Coronary artery (tissue), 2 donors: ENCODE data around the gene CYP8B1.

Experiments used
- DNase-seq: peaks from one replicate; pipeline ENCODE4 v3.0.0-alpha.2; 2017; ENCODE audit warnings: low spot score
- H3K27ac ChIP-seq, 2 donors: fragments of 200-600 bp; sonication (generic); one replicate each; pipeline ENCODE4 v1.5.1; 2016 to 2019
- H3K4me3 ChIP-seq: fragments of 200-600 bp; sonication (generic); 2 replicates; pipeline ENCODE4 v1.5.1; 2016; ENCODE audit warnings: mild to moderate bottlenecking, moderate library complexity
- CTCF ChIP-seq: fragments of 200-600 bp; sonication (generic); IDR thresholded peaks from one replicate; pipeline ENCODE4 v1.5.1; 2019; ENCODE audit warnings: antibody characterized with exemption

The CYP8B1 gene

DNA sequence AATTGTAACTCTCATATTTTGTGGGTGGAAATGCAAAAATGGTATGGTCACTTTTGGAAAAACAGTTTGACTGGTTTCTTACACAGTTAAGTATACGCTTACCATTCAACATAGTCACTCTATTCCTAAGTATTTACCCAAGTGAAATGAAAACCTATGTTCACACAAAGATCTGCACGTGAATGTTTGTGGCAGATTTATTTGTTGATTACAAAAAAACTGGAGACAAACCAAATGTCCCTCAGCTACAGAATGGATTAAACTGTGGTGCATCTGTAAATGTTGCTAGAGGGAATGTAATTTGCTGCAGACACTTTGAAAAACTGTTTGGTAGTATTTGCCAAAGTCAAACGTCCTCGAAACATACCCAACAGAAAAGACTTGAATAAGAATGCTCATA lies 37.1 kb downstream of the CYP8B1 start:
- peak overlapping the region in 1 of 2 donors; percentile 64 for H3K27ac ChIP-seq
- DNase-seq = no peak
- no peak for TF ChIP-seq CTCF
- no peak overlapping the region for H3K4me3 ChIP-seq

DNA sequence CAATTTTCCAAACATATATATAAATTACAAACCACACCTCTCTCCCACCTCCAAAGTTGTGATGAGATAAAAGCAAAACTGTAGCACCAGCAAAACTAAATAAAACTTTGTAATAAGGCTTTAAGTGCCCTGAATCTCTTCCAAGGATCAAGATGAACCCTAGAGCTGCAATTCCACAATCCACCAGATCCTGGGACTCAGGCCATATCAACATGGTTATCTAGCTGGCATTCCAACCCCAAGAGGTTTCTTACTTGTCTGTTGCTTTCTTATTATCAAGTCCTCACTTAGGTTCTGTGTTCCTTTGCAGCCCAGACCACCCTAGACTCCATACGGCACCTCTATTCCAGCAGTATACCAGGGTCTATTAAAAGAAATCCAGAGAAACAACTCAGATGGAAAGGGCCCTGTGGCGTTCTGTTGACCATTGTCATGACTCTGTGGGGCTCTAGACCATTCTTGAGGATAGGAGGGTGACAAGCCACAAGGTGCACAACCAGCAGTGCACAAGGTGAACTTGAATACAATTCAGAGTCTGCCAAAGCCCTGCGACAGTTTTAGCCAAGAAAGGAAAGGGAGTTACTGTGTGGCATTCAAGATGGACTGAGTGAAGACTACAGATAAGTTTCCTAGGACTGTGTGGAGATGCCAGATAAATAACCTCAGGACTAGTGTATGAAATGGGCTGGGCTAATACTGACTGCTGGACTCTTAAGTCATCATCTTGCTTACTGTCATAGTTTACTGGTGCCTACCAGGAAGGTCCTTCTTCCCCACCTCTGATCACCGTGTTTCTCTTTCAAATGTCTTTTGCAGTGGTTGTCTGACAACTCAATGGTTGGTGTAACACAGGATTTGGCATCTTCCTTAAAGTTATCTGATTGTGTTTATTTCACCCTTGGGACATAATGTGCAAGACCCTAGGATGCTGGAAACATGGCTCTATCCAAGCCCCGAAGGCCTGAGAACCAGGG lies 39.2 kb downstream of the CYP8B1 start:
- H3K4me3 ChIP-seq = no peak overlapping the region
- TF ChIP-seq CTCF = no peak
- H3K27ac ChIP-seq = no peak overlapping the region
- no peak for DNase-seq

GRCh38 chr3:42831321-42831713 lies 44.4 kb downstream of the CYP8B1 start:
- H3K27ac ChIP-seq = no peak overlapping the region
- H3K4me3 ChIP-seq = no peak overlapping the region
- TF ChIP-seq CTCF = peak; percentile 70
- peak; percentile 83 for DNase-seq

- Histone ChIP-seq H3K4me3 (no peak overlapping the region), H3K27ac (no peak overlapping the region)
- TF ChIP-seq CTCF = peak; percentile 17
- no peak for DNase-seq
These were observed 45.0 kb downstream of the CYP8B1 start for GRCh38 chr3:42830437-42831320.

GRCh38 chr3:42829628-42830436 lies 45.8 kb downstream of the CYP8B1 start:
- no peak for DNase-seq
- no peak overlapping the region for H3K4me3 ChIP-seq
- no peak for TF ChIP-seq CTCF
- H3K27ac ChIP-seq = no peak overlapping the region

- DNase-seq = no peak
- TF ChIP-seq CTCF = no peak
- H3K4me3 ChIP-seq = no peak overlapping the region
- no peak overlapping the region for H3K27ac ChIP-seq
These were observed 46.5 kb downstream of the CYP8B1 start for GRCh38 chr3:42829083-42829627.
